ENCODE results near the gene OCIAD1.
"Not testable (repeated sequence)": the region's sequence is repeated elsewhere in the genome, so short reads cannot be mapped to it uniquely, and the experiment has no call there.

Gene OCIAD1

GRCh38 chr4:48879561-48880442, 48.9 kb downstream of the OCIAD1 start:
- no peak for DNase-seq (ENCODE audit: low read depth, low spot score)
- no peak overlapping the region for H3K27ac ChIP-seq

DNA sequence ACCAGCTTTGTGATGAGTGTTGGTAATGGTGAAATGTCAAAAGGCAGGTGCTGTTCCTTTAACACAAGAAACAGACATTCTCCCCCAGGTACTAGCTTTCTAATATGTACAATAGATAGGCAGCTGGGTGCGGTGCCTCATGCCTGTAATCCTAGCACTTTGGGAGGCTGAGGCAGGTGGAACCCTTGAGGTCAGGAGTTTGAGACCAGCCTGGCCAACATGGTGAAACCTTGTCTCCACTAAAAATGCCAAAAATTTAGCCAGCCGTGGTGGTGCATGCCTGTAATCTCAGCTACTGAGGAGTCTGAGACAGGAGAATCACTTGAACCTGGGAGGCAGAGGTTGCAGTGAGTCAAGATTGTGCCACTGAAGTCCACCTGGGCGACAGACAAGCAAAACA, 50.8 kb downstream of the OCIAD1 start:
- DNase-seq (ENCODE audit: low read depth, low spot score); H3K27ac ChIP-seq: not testable (repeated sequence)

DNA sequence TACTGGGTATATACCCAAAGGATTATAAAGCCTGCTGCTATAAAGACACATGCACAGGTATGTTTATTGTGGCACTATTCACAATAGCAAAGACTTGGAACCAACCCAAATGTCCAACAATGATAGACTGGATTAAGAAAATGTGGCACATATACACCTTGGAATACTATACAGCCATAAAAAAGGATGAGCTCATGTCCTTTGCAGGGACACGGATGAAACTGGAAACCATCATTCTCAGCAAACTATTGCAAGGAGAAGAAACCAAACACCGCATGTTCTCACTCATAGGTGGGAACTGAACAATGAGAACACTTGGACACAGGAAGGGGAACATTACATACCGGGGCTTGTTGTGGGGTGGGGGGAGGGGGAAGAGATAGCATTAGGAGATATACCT, 58.9 kb downstream of the OCIAD1 start:
- H3K27ac ChIP-seq; DNase-seq (ENCODE audit: low read depth, low spot score): not testable (repeated sequence)

- DNase-seq (ENCODE audit: low read depth, low spot score): no peak
- H3K27ac ChIP-seq: no peak overlapping the region
Measured at GRCh38 chr4:48891028-48891619, 60.2 kb downstream of the OCIAD1 start.

DNA sequence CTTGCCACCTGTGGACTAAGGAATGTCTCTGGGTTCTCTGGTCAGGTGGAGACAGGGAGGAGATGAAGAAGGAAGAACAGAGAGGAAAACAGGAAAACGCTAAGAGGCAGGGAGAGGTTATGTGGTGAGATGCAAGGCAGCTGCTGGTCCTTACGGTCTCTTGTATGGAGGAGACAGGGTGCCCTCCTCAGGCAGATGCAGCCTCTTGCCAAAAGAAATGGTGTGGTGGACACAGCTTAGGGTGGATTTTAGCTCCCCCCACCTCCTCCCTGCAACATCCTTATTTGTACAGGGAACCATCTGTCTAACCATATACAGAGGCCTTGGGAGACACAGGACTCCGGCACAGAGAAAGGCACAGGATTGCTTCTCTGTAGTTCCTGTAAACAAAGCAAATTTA, 66.0 kb downstream of the OCIAD1 start:
- DNase-seq (ENCODE audit: low read depth, low spot score): no peak
- no peak overlapping the region for H3K27ac ChIP-seq

DNA sequence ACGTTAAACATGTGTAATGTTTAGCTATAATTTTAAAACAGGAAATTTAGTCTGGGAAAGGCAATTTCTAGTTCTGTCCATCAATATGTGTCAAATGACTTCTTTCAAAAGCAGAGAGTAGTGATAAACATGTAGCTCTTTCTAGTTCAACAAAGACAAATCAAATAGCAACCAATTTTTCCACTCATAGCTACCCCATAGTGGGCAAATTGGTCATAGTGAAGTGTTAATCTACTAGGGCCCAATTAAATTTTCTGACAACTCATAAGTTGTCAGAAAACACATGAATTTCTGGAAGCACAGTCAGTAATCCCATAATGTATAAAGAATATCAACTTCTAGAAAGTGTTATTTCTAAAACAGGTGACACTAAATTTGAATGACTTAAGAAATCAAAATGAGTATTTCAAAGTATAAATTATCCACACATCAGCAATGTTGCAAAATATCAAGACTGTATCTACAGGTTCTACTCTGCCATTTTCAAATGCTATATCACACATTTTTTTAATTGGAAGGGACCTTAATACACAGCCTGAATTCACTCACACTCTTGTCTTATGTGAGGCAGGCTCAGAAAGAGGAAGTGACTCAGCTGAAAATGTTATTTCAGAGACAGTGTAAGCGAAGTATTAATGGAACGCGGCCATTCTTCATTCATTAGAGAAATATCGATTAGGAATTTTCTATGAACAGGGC, 68.0 kb downstream of the OCIAD1 start:
- H3K27ac ChIP-seq: peak overlapping the region; percentile 40
- DNase-seq (ENCODE audit: low read depth, low spot score): no peak

DNA sequence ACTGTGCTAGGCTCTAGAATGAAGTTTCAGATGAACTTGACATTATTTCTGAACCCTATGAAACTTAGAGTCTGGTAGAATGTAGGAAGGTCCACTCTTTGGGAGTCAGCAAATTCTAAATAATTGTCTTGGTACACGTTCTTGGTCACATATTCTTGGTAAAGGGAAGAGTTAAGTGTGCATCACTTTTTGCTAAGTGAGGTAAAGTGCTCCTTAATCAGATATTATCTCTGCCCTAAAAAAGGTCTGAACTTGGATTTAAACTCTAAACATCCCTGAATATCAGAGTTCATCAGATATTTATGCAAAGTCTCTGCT, 68.5 kb downstream of the OCIAD1 start:
- peak overlapping the region; percentile 40 for H3K27ac ChIP-seq
- no peak for DNase-seq (ENCODE audit: low read depth, low spot score)

DNA sequence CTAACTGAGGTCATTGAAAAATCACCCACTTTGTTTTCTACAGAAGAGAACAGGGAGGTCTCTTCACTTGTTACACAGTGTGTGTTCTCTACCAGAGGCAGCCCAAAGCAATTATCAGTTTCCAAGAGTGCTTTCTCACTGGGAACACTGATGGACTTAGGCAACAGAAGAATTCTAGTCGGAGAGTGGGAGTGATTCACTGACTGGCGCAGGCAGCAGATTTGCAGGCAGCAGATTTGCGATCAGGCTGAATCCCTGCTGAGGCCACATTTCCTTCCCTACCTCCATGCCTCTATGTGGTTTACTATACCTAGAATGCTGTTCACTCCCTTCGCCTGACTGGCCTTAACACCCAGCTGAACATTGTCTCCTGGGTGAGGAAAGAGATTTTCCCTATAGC, 69.1 kb downstream of the OCIAD1 start:
- peak overlapping the region; percentile 40 for H3K27ac ChIP-seq
- no peak for DNase-seq (ENCODE audit: low read depth, low spot score)

DNA sequence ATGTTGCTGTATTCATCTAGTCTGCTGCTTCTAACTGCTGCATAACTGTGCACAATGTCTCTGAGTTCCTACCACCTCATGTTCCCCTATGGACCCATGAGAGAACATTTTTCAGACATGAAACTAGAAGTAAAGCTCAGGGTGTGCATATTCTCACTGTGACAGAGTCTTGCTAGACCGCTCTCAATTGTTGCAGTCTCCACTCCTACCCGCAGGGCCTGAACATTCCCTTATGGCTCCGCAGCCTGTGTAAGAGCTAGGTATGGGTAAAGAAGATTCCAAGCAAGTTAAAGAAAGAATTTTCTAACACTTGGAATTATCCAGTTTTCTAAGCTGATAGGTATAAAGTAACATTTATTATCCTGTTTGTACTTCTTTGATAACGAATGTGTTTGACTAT, 70.3 kb downstream of the OCIAD1 start:
- DNase-seq (ENCODE audit: low read depth, low spot score): no peak

DNA sequence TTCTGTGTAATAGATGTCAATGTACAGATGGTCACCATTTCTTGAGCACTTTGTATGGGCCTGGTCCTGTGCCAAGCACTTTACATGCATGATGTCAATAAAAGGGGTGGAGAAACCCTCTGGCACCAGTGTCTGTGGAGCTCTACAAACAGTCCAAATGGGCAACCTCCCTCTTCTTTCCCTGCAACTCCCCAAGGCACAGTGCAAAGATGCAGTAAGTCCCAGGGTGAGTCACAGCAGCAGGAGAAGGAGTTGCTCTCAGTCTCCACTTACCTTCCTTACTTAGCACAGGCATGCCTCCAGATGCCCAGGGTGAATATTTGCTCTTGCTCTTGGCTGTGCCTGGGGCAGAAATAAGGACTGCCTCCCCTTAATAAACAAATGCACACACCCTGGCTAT, 71.4 kb downstream of the OCIAD1 start:
- H3K27ac ChIP-seq: peak overlapping the region; percentile 93
- DNase-seq (ENCODE audit: low read depth, low spot score): peak; percentile 44

More for the DNA sequence above, 70.3 kb downstream of the OCIAD1 start:
- no peak overlapping the region for H3K27ac ChIP-seq

GRCh38 chr4:48904101-48904500, 73.2 kb downstream of the OCIAD1 start:
- H3K27ac ChIP-seq: peak overlapping the region; percentile 93
- DNase-seq (ENCODE audit: low read depth, low spot score): no peak

- H3K27ac ChIP-seq: peak overlapping the region; percentile 93
- DNase-seq (ENCODE audit: low read depth, low spot score): no peak
Measured at GRCh38 chr4:48904541-48905142, 73.8 kb downstream of the OCIAD1 start.

- DNase-seq (ENCODE audit: low read depth, low spot score): no peak
- peak overlapping the region; percentile 93 for H3K27ac ChIP-seq
Measured at GRCh38 chr4:48905363-48906015, 74.6 kb downstream of the OCIAD1 start.

DNA sequence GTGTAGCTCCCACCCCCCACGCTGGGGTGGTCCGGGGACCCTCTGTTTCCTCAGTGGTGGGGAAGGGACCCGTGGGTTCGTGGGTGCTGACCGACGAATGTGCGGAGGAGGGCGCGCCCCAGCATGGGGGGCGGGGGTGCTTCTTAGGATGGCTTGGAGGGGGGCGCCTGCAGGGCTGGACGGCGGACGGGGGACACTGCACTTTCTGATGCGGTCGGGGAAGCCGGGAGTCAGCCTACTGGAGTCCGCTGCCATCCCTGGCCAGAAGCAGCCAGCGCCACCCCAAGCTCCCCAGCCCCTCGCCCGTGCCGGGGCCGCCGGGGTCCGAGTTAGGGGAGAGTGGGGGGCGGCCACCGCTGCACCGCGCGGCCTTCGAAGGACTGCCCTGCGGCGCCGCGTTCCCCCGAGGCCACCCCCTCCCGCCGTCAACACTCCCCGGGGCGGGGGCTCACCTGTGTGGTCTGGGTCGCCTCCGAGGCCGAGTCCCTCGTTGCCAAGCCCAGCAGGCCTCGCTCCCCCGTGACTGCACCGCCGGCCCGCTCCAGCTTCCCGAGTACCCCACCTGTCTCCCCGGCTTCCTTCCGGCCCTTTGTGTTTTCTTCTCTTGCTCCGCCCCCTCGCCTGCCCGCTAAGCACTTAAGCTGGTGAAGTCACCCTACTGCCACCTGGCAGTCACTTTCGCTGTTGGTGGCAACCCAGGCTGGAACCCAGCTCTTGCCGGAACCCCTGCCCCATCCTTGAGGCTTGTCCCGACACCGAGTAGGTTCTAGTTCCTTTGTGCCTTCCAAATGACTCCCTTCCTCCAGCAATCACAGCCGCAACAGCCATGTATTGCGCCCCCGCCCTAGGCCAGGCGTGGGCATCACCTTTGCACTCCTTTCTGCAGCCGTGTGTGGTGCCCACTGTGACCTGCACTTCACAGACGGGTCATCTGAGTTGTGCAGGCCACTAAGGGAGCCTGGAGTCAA, 75.6 kb downstream of the OCIAD1 start, which contains the start of gene OCIAD2:
OCIAD2 (minus strand) TSS at position 569 of the 968 bp plus-strand sequence. CDS start 2,225 bp downstream, outside the sequence.
- no peak for DNase-seq (ENCODE audit: low read depth, low spot score)
- peak within 1 kb of the TSS; percentile 93 for H3K27ac ChIP-seq

- H3K27ac ChIP-seq: peak overlapping the region; percentile 93
- DNase-seq (ENCODE audit: low read depth, low spot score): no peak
Measured at GRCh38 chr4:48907706-48908477, 77.0 kb downstream of the OCIAD1 start.

DNA sequence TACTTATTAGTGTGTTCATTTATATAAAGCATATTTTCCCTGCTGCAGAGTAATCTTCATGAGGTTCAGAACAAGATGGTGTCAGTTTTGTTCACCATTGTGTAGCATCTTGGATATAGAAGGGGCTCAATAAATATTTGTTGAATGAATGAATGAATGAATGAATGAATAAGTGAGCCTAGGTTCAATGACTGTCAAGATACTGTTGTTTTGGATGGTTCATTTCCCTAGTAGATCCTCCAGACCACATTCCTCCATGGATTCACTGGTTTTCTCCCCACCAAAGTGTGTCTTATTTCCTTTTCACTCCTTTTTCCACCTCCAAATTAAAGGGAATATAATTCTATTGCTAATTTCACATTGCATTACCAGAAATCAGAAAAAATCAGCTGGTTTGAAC, 77.8 kb downstream of the OCIAD1 start:
- peak overlapping the region; percentile 93 for H3K27ac ChIP-seq
- no peak for DNase-seq (ENCODE audit: low read depth, low spot score)

DNA sequence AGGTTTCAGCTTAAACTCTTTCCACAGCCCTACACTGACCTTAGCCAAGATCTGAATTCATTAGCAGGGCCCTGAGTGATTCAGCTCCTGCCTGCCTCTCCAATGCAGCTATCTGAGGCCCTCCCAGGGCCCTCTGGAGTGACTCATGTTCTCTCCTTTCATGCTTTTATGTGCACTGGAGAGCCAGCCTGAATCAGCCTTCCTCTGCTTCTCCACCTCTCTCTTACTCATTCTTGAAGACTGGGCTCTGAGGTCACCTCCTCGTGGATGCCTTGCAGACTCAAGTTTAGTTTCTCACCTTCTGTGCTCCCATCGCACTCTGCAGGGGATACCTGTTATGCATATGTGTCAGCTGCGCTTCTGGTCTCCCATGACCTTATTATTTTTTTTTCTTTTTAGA, 78.8 kb downstream of the OCIAD1 start:
- H3K27ac ChIP-seq: peak overlapping the region; percentile 93
- DNase-seq (ENCODE audit: low read depth, low spot score): peak; percentile 98

- H3K27ac ChIP-seq: peak overlapping the region; percentile 93
- DNase-seq (ENCODE audit: low read depth, low spot score): no peak
Measured at GRCh38 chr4:48910511-48910910, 79.6 kb downstream of the OCIAD1 start.
